DMS79 (cell line): Measurements from ENCODE around the gene PXMP4.
"Not testable (repeated sequence)": the region's sequence is repeated elsewhere in the genome, so short reads cannot be mapped to it uniquely, and the experiment has no call there.

Experiments used
- DNase-seq: peaks from one replicate; lab custom pipeline; 2025; lab: John Stamatoyannopoulos, UW

PXMP4 gene, protein sequence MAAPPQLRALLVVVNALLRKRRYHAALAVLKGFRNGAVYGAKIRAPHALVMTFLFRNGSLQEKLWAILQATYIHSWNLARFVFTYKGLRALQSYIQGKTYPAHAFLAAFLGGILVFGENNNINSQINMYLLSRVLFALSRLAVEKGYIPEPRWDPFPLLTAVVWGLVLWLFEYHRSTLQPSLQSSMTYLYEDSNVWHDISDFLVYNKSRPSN

DNA sequence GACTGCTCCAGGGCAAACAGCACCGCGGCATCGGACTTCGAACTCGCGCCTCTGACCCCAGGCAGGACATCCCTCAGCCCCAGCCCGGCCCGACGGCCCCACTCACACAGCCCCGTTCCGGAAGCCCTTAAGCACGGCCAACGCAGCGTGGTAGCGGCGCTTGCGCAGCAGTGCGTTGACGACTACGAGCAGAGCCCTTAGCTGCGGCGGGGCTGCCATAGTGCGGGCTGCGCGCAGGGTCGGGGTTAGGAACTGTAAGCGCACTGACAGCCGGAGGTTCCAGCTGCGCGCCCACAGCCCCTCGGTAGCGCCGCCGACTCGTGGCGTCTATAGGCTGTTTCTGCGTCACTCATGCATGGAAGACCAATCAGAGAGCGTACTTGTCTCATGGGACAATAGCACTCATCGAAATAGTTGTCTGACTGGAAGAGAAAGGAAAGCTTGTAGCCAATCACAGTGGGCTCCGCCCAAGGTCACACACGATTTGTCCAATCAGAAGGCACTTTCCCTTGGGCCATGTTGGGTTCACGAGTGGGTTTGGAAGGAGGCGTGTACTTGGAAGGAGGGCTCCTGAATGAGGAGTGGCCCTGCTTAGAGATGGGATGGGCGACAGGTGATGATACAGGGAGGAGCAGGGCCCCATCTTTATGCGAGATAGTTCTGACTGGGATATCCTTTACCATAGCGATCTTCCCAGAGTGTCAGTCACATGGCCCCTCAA, at the start of gene PXMP4:
Gene PXMP4, minus strand, starts transcription at position 322 of the 721 bp plus-strand sequence. Its CDS starts 103 bp downstream, at position 219.
- DNase-seq, result peak; percentile 95

DNA sequence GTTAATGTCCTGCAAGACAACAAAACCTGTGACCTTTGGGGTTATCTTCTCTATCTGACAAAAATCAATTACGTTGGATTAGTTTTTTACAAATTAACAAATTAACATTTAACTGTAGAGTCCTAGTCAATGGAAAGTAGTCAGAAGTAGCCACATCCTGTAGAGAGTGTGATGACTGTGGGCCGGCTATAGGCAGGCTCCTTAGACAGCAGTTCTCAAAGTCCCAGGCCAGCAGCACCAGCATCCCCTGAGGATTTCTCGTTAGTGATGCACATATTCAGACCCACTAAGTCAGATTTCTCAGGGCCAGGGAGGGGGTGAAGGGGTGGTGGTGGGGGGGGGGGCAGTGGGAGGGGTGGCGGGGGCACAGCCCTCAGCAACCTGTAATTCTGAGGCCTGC, 48.9 kb upstream of the PXMP4 start:
- DNase-seq, result no peak

DNA sequence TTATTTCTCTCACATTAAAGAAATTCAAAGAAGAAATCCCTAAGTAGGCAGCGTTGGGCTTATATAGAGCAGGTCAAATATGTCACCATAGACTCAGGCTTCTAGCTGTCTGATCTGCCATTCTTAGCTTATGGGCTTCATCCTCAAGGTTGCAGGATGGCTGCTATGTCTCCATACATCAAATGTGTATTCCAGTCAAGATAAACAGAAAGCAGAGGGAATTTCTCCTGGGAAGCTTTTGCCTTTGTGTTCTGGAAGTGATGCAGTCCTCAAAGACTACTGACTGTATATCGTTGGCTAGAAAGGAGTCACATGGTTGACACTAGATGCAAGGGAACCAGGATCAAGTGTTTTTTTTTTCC, 47.6 kb upstream of the PXMP4 start:
- DNase-seq, result no peak

DNA sequence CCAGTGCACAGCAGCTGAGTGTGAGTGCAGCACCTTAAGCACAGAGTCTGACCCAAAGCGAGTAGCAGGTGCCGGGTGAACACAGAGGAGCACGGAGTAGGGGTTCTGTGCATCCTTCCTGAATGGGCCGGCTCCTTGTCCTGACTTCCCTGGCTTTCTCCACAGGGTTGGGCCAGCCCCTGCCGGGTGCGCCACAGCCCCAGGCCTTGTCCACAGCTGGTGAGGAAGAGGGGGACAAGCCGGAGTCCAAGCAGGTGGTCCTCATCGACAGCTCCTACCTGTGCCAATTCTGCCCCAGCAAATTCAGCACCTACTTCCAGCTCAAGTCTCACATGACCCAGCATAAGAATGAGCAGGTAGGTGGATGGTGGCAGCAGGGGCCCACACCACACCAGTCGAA, 46.6 kb upstream of the PXMP4 start:
- no peak for DNase-seq

DNA sequence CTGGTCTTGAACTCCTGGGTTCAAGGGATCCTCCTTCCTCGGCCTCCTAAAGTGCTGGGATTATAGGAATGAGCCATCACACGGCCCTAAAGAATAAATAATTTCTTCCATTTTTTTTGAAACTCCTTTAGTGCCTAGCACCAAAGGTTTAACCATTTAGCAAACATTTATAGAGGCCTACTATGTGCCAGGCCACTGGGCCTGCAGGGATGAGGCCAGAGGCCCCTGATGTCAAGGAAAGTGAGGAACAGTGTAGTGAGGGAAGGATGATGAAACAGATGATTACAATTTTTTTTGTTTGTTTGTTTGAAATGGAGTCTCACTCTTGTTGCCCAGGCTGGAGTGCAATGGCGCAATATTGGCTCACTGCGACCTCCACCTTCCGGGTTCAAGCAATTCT, 45.5 kb upstream of the PXMP4 start:
- DNase-seq, result no peak

DNA sequence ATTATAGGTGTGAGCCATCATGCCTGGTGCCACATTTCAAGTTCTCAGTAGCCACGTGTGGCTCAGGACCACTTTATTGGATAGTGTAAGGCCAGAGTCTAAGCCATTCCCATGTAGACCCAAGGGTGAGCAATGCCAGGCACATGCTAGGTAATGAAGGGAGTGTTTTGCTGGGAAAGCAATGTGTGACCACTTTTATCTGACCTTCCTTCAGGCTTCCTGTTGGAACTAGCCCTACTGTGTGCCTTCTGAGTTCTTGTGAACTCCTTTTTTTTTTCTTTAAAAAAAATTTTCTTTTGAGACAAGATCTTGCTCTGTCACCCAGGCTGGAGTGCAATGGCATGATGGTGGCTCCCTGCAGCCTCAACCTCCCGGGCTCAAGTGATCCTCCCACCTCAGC, 45.0 kb upstream of the PXMP4 start:
- DNase-seq, result no peak

DNA sequence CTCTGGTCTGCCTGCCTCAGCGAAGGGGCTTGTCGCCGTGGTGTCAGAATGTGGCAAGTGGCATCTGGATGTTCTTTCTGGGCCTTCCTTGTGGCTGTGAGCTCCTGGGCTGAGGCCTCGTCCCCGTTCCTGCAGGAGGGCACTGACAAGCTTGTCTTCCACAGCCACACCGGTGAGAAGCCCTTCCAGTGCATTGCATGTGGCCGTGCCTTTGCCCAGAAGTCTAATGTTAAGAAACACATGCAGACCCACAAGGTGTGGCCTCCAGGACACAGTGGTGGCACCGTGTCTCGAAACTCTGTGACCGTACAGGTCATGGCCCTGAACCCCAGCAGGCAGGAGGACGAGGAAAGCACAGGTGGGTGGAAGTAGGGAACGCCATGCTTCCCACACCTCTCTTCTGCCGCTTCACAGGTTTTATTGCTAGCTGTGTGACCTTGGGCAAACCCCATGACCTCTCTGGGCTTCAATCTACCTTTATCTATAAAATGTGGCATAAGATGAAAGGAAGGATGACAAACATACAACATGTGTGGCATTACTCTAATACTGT, 41.7 kb upstream of the PXMP4 start:
- DNase-seq, result no peak

DNA sequence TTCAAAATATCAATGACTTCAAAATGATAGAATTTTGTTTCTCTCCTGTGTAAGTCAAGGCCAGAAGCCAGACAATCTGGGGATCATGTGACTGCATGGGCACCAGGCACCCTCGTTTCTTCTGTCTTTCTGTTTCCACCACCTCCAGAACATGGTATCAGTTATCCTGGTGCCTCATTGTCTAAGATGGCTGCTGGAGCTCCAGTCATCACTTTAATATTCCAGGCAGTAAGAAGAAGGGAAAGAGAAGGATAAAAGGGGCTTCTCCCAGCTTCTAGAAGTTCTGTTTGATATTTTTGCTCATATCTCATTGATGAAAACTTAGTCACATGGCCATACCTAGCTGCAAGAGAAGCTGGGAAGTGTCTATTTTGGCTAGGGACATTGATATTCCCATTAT, 37.3 kb upstream of the PXMP4 start:
- no peak for DNase-seq

DNA sequence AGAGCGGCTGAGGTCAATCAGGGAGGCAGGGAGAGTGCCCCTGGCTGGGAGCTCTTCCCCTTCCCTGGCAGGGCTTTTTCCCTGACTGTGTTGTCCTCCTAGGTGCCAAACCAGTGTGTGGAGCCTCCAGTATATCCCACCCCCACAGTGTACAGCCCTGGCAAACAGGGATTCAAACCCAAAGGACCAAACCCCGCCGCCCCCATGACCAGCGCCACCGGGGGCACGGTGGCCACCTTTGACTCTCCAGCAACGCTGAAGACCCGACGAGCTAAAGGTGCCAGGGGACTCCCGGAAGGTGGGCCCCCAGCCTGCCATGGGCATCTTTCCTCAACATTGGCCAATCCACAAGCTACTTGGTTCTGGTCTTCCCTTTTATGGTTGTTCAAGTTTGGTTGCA, 36.9 kb upstream of the PXMP4 start:
- no peak for DNase-seq

DNA sequence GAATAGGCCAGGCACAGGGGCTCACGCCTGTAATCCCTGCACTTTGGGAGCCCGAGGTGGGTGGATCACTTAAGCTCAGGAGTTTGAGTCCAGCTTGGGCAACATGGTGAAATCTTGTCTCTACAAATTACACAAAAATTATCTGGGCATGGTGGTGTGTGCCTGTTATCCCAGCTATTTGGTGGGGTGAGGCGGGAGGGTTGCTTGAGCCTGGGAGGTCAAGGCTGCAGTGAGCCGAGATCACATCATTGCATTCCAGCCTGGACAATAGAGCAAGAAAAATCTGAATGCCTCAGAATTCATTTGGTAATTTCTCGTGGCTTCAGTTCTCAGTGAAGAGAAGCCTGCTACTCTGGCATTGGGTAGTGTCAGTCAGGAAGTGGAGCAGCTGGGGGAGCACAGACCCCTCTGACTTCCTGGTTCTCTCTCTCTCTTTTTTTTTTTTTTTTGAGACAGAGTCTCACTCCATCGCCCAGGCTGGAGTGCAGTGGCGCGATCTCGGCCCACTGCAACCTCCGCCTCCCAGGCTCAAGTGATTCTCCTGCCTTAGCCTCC, 35.9 kb upstream of the PXMP4 start:
- not testable (repeated sequence) for DNase-seq

DNA sequence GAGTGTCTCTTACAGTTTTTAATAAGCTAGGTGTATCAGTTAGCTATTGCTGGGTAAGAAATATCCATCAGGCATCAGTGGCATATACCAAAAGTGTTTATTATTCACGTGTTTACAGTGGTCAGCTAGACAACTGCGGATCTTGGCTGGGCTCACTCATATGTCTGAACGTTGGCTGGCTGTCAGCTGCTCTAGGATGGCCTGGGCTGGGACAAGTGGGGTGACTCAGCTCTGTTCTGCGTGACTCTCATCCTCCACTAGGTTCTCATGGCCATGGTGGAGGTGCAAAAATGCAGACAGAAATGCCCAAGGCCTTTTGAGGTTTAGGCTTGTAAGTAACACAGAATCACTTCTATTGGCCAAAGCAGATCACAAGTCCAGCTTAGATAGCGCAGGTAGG, 33.7 kb upstream of the PXMP4 start:
- no peak for DNase-seq

DNA sequence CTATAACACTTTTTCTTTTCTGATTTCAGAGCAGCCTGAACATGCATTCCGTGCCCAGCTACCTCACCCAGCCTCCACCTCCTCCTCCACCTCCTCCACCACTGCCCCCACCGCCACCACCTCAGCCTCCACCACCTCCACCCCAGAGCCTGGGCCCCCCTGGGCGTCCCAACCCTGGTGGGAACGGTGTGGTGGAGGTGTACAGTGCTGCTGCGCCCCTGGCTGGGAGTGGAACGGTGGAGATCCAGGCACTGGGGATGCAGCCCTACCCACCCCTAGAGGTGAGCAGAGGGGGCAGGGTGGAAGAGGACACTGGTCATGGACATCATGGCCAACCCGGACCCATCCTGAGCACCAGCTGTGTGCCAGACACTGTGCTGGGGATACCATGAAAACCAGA, 33.0 kb upstream of the PXMP4 start:
- DNase-seq, result no peak

DNA sequence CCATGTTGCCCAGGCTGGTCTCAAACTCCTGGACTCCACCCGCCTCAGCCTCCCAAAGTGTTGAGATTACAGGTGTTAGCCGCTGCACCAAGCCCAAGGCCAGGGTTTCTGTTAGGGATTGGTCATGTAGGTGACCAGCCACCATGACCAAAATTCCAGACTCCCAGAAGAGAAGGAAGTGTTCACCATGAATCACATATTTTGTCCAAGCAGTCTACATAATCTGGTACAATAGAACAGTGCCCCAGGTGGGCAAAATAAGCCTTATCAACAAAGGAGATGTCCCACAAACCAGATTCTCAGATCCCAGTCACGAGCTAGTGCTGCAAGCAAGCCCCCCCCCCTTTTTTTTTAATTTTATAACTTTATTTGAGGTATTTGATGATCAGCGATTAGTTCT, 31.7 kb upstream of the PXMP4 start:
- DNase-seq, result no peak

DNA sequence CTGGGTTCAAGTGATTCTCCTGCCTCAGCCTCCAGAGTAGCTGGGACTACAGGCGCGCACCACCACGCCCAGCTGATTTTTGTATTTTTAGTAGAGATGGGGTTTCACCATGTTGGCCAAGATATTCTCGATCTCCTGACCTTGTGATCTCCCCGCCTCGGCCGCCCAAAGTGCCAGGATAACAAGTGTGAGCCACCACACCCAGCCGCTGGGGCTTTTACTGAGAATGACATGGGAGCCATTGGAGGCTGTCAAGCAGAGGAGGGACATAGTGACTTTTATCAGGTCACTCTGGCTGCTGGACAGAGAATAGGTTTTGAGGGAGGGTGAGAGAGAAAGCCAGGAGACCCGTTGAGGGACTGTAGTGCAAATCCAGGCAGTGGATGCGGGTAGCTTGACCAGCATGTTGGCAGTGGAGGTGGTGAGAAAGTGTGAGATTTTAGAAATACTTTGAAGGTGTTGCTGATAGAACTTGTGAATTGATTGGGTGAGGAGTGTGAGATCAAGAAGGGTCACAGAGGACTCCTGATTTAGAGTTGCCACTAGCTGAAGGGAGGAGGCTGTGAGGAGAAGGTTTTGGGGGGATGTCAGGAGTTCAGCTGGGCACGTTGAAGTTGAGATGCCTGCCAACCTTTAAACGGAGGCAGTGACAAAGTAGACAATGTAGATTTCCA, 26.4 kb upstream of the PXMP4 start:
- no peak for DNase-seq

DNA sequence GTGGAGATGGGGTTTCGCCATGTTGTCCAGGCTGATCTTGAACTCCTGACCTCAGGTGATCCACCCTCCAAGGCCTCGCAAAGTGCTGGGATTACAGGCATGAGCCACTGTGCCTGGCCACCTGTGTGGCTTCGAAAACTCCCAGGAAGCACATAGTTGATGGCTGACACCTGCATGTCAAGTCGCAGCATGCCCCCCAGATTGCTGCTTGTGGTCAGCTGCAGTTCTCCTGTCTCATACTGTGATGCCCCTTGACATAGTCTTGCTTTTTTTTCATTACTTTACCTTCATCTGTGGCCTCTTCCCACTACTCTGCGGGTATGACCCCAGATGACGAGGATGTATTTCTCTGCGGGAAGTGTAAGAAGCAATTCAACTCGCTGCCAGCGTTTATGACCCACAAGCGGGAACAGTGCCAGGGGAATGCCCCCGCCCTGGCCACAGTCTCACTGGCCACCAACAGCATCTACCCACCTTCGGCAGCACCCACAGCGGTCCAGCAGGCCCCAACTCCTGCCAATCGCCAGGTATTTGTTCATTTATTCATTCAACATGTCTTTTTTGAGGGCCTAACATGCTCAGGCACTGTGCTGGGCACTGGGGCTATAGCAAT, 24.8 kb upstream of the PXMP4 start:
- DNase-seq, result no peak

DNA sequence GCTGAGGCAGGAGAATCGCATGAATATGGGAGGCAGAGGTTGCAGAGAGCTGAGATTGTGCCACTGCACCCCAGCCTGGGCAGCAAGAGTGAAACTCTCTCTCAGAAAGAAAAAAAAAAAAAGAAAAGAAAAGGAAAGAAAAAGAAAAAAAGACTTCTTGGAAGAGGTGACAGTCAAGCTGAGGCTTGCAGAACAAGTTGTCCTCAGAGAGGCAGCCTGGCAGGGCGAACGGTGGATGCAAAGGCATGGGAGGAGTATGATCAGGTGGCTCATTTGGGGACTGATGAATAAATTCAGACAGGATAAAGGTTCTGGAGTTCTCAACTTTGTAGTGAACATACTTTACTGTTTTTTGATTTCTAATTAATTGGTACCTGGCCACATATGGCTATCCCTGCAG, 24.1 kb upstream of the PXMP4 start:
- DNase-seq, result no peak

DNA sequence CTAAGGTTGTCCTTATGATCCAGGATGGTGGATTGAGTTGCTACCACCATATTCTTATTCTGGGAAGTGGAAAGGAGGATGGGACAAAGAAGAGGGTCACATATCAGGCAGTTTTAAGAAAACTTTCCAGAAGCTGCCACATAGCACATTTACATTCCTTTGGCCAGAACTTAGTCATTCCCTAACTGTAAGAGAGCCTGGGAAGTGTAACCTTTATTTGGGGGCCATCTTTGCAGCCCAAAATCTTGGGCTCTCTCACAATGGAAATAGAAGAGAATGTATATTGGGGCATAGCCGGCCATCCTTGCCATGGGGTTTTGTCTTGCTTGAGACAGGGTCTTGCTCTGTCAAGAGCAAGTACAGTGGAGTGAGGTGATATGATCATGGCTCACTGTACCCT, 20.1 kb upstream of the PXMP4 start:
- DNase-seq, result no peak

DNA sequence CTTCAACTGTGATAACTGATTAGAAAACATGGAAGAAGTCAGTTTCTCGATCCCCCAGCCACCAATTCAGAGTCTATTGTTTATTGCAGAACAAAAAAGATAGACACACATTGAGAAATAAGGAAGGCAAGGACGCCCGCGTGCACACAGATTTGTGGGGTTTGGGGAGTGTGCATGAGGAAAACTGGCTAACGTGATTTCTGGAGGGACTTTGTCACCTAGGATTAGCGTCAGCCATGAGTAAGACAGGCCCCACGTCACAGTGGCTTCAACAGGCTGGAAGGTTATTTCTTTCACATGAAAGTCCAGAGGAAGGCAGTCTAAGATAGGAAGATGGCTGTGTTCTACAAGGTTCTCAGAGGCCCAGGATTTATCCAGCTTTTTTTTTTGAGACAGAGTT, 19.4 kb upstream of the PXMP4 start:
- DNase-seq, result no peak

DNA sequence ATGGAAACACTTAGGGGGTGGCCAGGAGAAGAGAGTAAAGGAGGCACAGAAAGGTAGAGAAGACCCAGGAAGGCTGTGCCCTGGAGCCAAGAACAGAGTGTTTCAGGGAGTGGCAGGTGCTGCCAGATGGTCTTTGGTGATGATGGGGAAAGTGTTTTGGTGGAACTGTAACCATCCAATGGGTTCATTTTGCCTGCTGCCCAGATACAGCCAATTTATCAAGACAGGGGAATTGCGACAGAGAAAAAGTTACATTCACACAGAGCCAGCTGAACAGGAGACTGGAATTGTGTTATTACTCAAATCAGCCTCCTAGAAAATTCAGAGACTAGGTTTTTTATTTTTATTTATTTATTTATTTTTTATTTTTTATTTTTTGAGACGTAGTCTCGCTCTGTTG, 16.9 kb upstream of the PXMP4 start:
- no peak for DNase-seq

DNA sequence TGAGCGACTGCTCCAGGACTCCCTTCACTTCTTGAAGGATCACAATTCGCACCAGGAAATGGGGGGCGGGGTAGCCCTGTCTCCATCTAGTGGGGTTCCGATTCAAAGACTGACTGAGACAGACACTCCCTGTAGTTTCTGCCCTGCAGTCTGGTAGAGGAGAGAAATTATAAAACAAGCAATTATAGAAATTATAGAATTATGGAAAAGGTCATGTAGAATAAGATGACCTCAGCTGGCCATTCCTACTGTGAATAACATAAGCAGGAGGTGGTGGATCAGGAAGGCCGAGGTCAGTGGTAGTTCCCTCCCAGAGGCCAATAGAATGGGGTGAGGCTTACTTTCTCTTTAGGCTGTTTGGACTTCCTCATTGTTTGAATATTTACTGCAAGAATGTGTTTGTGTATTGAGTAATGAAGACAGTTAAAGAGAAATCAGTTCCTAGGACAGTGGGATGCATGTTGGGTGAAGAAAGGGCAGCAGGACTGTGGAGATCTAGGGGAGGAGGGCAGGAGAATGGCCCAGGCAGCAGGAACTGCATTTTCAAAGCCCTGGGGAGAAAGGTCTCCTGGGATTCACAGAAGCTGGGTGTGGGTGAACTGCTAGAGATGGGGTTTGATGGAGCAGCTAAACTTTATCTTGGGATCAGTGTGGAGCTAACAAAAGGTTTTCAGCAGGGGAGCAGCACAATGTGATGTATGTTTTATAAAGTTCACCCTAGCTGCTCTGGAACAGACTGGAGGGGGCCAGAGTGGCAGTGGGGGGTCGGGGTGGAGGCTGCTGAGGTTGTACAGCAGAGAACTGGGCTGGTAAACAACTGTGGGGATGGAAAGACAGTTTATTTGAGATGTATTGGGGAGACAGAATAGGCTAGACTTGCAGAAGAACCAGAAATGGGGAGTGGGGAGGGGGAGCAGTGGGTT, 13.8 kb upstream of the PXMP4 start:
- no peak for DNase-seq
